GM21717 (cell line): ENCODE measurements around the gene GKN1.

Source experiments
- ATAC-seq: cut with Tn5 transposase; IDR thresholded peaks from one replicate; pipeline ENCODE4 v1.9.1; 2021; ENCODE audit warnings: mild to moderate bottlenecking, moderate library complexity; ENCODE audit not compliant: unreplicated experiment

Gene GKN1

DNA sequence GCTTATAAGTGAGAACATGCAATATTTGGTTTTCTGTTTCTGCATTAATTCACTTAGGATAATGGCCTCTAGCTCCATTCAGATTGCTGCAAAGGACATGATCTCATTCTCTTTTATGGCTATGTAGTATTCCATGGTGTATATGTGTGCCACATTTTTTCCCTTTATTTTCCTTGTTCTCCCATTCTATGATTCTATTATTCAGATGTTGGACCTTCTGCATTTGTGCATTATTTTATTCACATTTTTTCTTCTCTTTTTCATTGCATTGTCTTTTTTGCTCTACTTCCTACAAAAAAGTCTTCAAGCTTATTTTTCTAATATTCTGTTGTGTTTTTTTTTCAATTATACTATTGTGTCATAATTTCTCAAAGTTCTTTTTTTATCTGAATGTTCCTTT, 27.4 kb downstream of the GKN1 start:
- no peak for ATAC-seq

DNA sequence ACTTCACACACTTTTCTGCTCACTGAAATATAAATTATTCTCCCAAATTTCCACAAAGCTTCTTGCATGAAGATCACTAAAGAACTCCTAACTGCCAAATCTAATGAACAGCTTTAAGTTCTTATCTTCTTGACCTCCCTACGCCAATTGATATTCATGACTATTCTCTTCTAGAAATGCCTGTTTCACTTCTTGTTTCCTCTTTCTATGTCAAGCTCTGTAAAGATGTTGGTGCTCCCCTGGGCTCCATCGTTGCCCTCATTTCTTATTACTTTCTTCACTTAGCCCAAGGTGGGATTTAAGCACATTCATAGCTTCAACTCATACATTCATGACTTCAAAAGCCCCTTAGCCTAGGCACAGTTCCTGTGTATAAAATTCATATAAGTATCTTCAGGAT, 29.3 kb downstream of the GKN1 start:
- ATAC-seq, result no peak

DNA sequence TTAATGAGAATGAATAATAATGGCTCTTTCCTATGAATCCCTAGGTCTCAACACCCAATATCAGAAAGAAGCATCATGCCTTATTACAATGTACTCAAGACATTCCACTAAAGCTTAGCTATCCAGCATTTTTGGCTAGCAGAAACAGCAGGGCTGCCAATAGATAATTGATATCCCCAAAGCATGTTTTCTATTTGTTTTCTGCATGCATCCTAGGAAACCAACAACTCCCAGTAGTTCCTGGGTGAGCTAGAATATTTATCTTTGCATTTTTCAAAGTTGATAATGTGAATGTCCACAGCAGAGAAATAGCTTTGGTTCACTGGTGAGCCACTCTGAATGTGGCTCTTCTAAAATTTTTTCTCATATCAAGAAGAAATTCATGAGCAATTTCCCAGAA, 32.7 kb downstream of the GKN1 start:
- ATAC-seq, result no peak

- ATAC-seq, result no peak
Measured at GRCh38 chr2:69007603-69008002, 33.2 kb downstream of the GKN1 start.

GRCh38 chr2:69010437-69011194, 36.2 kb downstream of the GKN1 start:
- ATAC-seq, result no peak

GRCh38 chr2:69011611-69012157, 37.2 kb downstream of the GKN1 start:
- no peak for ATAC-seq

- no peak for ATAC-seq
Measured at GRCh38 chr2:69012310-69013141, 38.1 kb downstream of the GKN1 start.

DNA sequence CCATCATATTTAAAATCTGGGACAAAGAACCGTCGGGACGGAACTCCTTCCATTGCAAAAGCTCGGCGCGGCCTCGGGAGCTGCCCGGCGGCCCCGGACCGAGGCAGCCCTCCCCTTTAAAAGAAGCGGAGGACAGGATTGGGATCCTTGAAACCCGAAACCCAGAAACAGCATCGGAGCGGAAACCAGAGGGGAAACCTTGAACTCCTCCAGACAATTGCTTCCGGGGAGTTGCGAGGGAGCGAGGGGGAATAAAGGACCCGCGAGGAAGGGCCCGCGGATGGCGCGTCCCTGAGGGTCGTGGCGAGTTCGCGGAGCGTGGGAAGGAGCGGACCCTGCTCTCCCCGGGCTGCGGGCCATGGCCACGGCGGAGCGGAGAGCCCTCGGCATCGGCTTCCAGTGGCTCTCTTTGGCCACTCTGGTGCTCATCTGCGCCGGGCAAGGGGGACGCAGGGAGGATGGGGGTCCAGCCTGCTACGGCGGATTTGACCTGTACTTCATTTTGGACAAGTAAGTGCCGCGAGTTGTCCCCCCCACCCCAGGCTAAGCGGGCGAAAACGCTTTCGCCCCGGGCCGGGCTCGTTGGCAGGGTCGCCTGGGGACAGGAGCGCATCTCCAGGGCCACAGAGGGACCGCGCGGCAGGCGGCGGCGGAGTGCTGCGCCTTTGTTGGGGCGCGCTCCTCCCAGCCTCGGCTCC, 38.9 kb downstream of the GKN1 start, which contains the start of gene ANTXR1:
Gene ANTXR1 (plus strand): TSS at position 38 of the 698 bp plus-strand sequence. CDS start 321 bp downstream, at position 359.
- ATAC-seq, result no peak

GRCh38 chr2:69013840-69014821, 39.7 kb downstream of the GKN1 start:
- no peak for ATAC-seq

DNA sequence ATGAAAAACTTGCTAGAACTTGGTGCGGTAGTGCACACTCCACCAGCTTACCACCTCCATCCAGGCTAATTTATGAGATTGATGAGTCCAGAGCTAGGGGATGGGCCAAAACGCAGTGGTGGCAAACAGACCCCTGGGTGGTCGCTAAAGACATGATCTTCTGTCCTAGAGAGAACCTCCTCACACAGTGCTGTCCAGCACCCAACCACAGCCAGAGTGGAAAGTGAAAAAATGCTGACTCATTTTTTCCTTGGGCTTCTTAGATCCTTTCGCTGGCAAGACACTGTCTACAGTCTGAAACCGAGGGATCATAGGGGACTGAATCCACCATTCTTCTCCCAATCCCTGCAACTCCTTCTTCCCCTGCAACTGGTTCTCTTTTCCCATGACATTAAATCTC, 42.6 kb downstream of the GKN1 start:
- ATAC-seq, result no peak

- ATAC-seq, result no peak
Measured at GRCh38 chr2:69017835-69018234, 43.4 kb downstream of the GKN1 start.

- no peak for ATAC-seq
Measured at GRCh38 chr2:69018678-69019095, 44.3 kb downstream of the GKN1 start.

GRCh38 chr2:69020496-69021426, 46.3 kb downstream of the GKN1 start:
- ATAC-seq, result no peak

DNA sequence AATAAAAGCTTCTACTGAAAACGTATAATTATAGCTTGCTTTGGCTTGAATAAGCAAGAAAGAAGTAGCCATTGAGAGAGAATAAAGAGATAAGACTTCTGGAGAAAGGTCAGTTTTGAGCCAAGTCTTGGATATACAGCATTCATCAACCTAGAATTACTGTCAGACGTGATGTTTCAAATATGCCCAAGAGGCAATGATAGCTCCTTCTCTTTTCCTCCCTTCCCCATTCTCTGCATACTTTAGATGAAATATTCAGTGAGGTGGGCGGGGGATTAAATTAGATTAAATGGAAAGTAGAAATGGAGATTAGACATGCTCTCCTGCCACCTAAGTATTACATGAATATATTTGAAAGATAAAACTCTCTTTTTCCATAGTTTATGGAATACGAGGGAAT, 47.3 kb downstream of the GKN1 start:
- ATAC-seq, result no peak

DNA sequence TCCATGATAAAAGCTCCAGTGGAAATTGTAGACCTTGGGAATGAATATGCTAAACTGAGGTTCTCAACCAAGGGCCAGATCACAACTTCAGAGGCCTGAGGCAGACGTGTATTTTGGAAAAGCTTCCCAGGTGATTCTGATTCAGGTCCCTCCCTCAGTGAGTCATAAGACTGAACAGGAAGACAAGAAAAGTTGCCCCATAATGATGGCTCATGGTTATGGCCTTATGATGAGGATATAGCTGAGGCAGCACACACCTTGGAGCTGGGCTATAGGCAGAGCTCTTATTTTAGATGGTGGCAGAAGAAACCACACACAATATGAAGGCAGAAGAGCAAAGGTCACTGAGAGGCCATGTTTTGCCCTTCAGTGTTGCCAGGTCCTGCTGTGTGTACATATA, 48.1 kb downstream of the GKN1 start:
- no peak for ATAC-seq

- no peak for ATAC-seq
Measured at GRCh38 chr2:69023236-69023635, 48.8 kb downstream of the GKN1 start.

DNA sequence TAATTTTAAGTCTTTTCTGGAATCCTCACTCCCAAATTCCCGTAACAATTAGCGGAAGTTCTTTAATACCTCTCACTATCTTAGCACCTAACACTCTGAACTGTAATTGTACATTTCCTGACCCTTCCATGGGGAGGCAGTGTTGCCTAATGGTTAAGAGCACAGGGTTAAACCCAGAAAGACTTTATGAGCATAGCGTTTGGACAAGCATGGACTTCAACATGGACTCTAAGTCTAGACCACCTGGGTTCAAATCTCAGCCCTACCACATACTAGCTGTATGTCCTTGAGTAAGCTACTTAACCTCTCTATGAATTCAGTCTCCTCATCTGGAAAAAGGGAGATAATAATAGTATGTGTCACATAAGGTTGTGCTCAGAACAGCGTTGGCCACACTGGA, 51.6 kb downstream of the GKN1 start:
- no peak for ATAC-seq

DNA sequence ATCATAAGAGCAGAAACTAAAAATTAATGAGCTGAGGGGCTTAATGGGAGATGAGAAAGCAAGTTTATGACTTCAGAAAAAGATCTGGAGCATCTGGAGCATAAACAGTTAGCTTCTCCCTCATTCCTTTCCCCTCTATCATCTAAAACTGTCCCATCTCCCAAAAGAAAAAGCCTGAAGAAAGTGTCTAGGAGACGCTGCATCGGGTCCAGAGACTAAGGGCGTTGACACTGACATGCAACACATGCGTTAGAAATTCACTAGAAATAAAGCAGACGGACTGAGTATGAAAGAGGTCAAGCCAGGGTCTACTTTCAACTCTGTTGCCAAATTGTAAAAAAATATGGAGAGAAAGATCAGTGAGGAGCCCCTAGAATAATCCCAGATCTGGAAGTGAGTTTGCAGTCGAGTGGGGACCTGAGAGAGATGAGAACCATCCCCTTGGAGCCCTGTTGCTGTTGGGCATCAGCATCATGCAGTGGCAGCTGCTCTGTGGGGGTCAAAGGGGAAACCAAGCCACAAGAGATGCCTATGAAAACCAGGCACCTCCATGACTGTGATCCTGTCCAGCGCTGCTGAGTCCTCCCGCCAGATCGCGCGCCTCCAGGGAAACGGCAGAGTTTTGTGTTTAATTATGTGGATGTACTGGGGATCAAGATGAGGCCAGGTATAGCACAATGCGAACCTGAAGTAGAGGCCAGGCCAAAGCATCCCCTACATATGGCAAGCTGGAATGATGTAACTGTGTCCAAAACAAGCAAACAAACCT, 52.4 kb downstream of the GKN1 start:
- ATAC-seq, result no peak
